ENCODE data around the gene TADA2A. TPM values are rescaled to one million over a fixed set of nuclear protein-coding genes. Genes with fewer than 3 reads are reported as not detected.

Gene TADA2A
- polyA plus RNA-seq, 1 donor (not counting 4 experiments of a cell fraction or from before 2014, with no cell fraction given): 13.8 TPM

DNA sequence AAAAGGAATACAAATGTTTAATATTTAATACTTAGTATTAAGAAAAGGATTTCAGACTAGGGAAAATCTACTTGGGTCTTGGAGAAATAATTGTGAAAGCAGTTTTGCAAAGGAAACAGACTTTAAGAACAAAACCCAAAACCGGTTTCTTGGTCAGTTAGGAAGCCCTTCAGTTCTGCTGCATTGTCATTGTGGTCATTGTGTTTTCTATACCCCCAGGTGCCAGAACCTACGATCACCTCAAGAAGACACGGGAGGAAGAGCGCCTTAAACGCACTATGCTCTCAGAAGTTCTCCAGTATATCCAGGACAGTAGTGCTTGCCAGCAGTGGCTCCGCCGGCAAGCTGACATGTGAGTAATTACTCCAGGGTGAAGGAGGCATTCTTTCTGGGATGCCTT lies 63.5 kb downstream of the TADA2A start:
- H3K4me3 ChIP-seq (ENCODE audit: control insufficient read depth in 2 of 3, extremely low read depth in 1 of 3, insufficient read depth in 2 of 3, low read depth in 1 of 3, low read length in 3 of 3): no peak overlapping the region
- H3K27ac ChIP-seq (ENCODE audit: control insufficient read depth, insufficient read depth, low read length): no peak overlapping the region
- no peak for DNase-seq (ENCODE audit: low read depth, low spot score)
- H2AFZ ChIP-seq (ENCODE audit: control insufficient read depth, low read length): no peak overlapping the region
- peaks cover 0 to 16% of the 10 kb centered on the region in 2 experiments for H3K36me3 ChIP-seq (ENCODE audit: control insufficient read depth in 2 of 2, extremely low read depth in 1 of 2, insufficient read depth in 2 of 2, low read length in 2 of 2)
- FAIRE-seq: no peak
- dilution Hi-C loops (cut with MboI; ENCODE audit: extremely low pct_ligation_motif_present, low sequenced_read_pairs): no loop called here
- no peaks in the 10 kb centered on the region for H3K27me3 ChIP-seq (ENCODE audit: control insufficient read depth, extremely low read depth, insufficient read depth, low read length)
- no peak overlapping the region for H3K9ac ChIP-seq (ENCODE audit: control insufficient read depth, extremely low read depth, insufficient read depth, low read length)
- H4K20me1 ChIP-seq (ENCODE audit: control insufficient read depth, extremely low read depth, insufficient read depth, low read length): no peaks in the 10 kb centered on the region
- H3K4me2 ChIP-seq (ENCODE audit: control insufficient read depth, extremely low read depth, insufficient read depth, low read depth, low read length): no peak overlapping the region
- no peaks in the 10 kb centered on the region for H3K79me2 ChIP-seq (ENCODE audit: control insufficient read depth, insufficient read depth, low read length)
- H3K9me3 ChIP-seq (ENCODE audit: control insufficient read depth, low read depth, low read length): no peaks in the 10 kb centered on the region
- peaks cover 16% of the 10 kb centered on the region for H3K4me1 ChIP-seq (ENCODE audit: control insufficient read depth, extremely low read depth, insufficient read depth, low read length)
- H3K9me1 ChIP-seq (ENCODE audit: control insufficient read depth, extremely low read depth, insufficient read depth, low read length): no peaks in the 10 kb centered on the region
- TF ChIP-seq EZH2 (IDR thresholded peaks at IDR 0.05; ENCODE audit: low read length): no peak
- TF ChIP-seq, protein P1, sequence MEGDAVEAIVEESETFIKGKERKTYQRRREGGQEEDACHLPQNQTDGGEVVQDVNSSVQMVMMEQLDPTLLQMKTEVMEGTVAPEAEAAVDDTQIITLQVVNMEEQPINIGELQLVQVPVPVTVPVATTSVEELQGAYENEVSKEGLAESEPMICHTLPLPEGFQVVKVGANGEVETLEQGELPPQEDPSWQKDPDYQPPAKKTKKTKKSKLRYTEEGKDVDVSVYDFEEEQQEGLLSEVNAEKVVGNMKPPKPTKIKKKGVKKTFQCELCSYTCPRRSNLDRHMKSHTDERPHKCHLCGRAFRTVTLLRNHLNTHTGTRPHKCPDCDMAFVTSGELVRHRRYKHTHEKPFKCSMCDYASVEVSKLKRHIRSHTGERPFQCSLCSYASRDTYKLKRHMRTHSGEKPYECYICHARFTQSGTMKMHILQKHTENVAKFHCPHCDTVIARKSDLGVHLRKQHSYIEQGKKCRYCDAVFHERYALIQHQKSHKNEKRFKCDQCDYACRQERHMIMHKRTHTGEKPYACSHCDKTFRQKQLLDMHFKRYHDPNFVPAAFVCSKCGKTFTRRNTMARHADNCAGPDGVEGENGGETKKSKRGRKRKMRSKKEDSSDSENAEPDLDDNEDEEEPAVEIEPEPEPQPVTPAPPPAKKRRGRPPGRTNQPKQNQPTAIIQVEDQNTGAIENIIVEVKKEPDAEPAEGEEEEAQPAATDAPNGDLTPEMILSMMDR (optimal IDR thresholded peaks at IDR 0.05 in 1 of 3, IDR thresholded peaks at IDR 0.05 in 1 of 3, conservative IDR thresholded peaks at IDR 0.05 in 1 of 3; ENCODE audit: extremely low read depth in 1 of 3, insufficient read depth in 2 of 3, low read length in 3 of 3): no peak

GRCh38 chr17:37475731-37476420 lies 69.2 kb downstream of the TADA2A start:
- DNase-seq (ENCODE audit: low read depth, low spot score) (no peak), FAIRE-seq (no peak)
- H3K4me2 ChIP-seq (ENCODE audit: control insufficient read depth, extremely low read depth, insufficient read depth, low read depth, low read length): peak overlapping the region; percentile 83
- H2AFZ ChIP-seq (ENCODE audit: control insufficient read depth, low read length): peak overlapping the region; percentile 34
- H3K9me3 ChIP-seq (ENCODE audit: control insufficient read depth, low read depth, low read length): no peaks in the 10 kb centered on the region
- dilution Hi-C loops (cut with MboI; ENCODE audit: extremely low pct_ligation_motif_present, low sequenced_read_pairs): no loop called here
- H3K36me3 ChIP-seq (ENCODE audit: control insufficient read depth in 2 of 2, extremely low read depth in 1 of 2, insufficient read depth in 2 of 2, low read length in 2 of 2): peaks cover 0 to 26% of the 10 kb centered on the region in 2 experiments
- H3K9ac ChIP-seq (ENCODE audit: control insufficient read depth, extremely low read depth, insufficient read depth, low read length): peak overlapping the region; percentile 75
- peaks cover 40% of the 10 kb centered on the region for H3K4me1 ChIP-seq (ENCODE audit: control insufficient read depth, extremely low read depth, insufficient read depth, low read length)
- H4K20me1 ChIP-seq (ENCODE audit: control insufficient read depth, extremely low read depth, insufficient read depth, low read length): no peaks in the 10 kb centered on the region
- H3K27me3 ChIP-seq (ENCODE audit: control insufficient read depth, extremely low read depth, insufficient read depth, low read length): no peaks in the 10 kb centered on the region
- peak overlapping the region in 1 of 3 experiments; percentile 40 for H3K4me3 ChIP-seq (ENCODE audit: control insufficient read depth in 2 of 3, extremely low read depth in 1 of 3, insufficient read depth in 2 of 3, low read depth in 1 of 3, low read length in 3 of 3)
- TF ChIP-seq, protein P1 (optimal IDR thresholded peaks at IDR 0.05 in 1 of 3, IDR thresholded peaks at IDR 0.05 in 1 of 3, conservative IDR thresholded peaks at IDR 0.05 in 1 of 3; ENCODE audit: extremely low read depth in 1 of 3, insufficient read depth in 2 of 3, low read length in 3 of 3): no peak
- TF ChIP-seq EZH2 (IDR thresholded peaks at IDR 0.05; ENCODE audit: low read length): no peak
- peak overlapping the region; percentile 87 for H3K27ac ChIP-seq (ENCODE audit: control insufficient read depth, insufficient read depth, low read length)
- H3K79me2 ChIP-seq (ENCODE audit: control insufficient read depth, insufficient read depth, low read length): no peaks in the 10 kb centered on the region
- H3K9me1 ChIP-seq (ENCODE audit: control insufficient read depth, extremely low read depth, insufficient read depth, low read length): no peaks in the 10 kb centered on the region

Data from keratinocyte (primary cell).